Measurements from ENCODE around the gene USP46.

The USP46 gene

DNA sequence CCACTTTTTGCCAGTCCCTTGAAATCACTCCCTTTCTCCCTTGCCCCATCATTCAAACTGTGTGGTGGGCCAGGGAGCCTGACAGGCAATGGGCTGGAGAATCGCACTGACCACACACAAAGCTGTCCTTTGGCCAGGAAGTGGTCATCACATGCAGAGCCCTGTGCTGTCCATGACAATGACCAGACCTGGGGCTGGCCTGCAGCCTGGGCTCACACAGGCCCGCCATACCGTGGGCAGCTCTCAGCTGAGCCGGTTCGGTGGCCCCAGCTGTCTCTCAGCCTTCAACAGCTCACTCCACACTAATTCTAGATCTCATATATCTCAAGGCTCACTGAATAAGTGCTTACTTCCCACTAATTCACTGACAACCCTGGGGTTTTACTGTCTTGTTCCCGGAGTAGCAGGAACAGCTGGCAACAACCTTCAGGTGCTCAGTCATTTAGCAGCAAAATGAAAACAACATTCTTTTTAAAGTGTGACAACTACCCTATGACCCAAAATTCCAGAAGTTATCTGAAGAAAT lies 48.0 kb downstream of the USP46 start:
- TF ChIP-seq CTCF (IDR thresholded peaks at IDR 0.05; ENCODE audit: borderline replicate concordance, insufficient read depth, low read depth, low read length): no peak
- no peak overlapping the region for H3K4me3 ChIP-seq (ENCODE audit: low read depth, low read length)

DNA sequence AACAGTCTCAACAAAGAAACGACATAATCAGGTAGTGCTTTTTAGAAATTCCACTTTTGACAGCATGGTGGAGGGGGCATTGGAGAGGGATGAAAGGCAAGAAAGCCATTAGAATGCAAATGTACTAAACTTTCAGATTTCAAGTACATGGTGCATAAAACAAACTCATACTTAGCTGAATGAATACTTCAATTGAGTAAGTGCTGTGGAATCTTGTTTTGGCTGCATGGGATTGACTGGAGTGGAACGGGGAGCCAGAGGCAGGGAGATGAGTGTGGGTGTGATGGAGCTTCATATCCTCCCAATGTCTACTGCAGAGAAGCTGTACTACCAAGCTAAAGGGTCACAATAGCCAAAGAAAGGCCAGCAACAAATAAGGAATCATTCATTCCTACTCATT lies 52.4 kb downstream of the USP46 start:
- no peak for TF ChIP-seq CTCF (IDR thresholded peaks at IDR 0.05; ENCODE audit: borderline replicate concordance, insufficient read depth, low read depth, low read length)
- H3K4me3 ChIP-seq (ENCODE audit: low read depth, low read length): no peak overlapping the region

- no peak overlapping the region for H3K4me3 ChIP-seq (ENCODE audit: low read depth, low read length)
- no peak for TF ChIP-seq CTCF (IDR thresholded peaks at IDR 0.05; ENCODE audit: borderline replicate concordance, insufficient read depth, low read depth, low read length)
Measured at GRCh38 chr4:52606040-52606439, 53.1 kb downstream of the USP46 start.

- H3K4me3 ChIP-seq (ENCODE audit: low read depth, low read length): no peak overlapping the region
- no peak for TF ChIP-seq CTCF (IDR thresholded peaks at IDR 0.05; ENCODE audit: borderline replicate concordance, insufficient read depth, low read depth, low read length)
Measured at GRCh38 chr4:52604215-52604614, 54.9 kb downstream of the USP46 start.

- no peak overlapping the region for H3K4me3 ChIP-seq (ENCODE audit: low read depth, low read length)
- TF ChIP-seq CTCF (IDR thresholded peaks at IDR 0.05; ENCODE audit: borderline replicate concordance, insufficient read depth, low read depth, low read length): no peak
Measured at GRCh38 chr4:52600275-52600674, 58.8 kb downstream of the USP46 start.

GRCh38 chr4:52595001-52595400 lies 64.1 kb downstream of the USP46 start:
- no peak overlapping the region for H3K4me3 ChIP-seq (ENCODE audit: low read depth, low read length)
- no peak for TF ChIP-seq CTCF (IDR thresholded peaks at IDR 0.05; ENCODE audit: borderline replicate concordance, insufficient read depth, low read depth, low read length)

GRCh38 chr4:52592287-52592686 lies 66.8 kb downstream of the USP46 start:
- no peak overlapping the region for H3K4me3 ChIP-seq (ENCODE audit: low read depth, low read length)
- no peak for TF ChIP-seq CTCF (IDR thresholded peaks at IDR 0.05; ENCODE audit: borderline replicate concordance, insufficient read depth, low read depth, low read length)
